G401 (cell line): Measurements from ENCODE around the gene NECAB3. TPM values are rescaled to one million over a fixed set of nuclear protein-coding genes. Genes with fewer than 3 reads are reported as not detected.

Experiments
- DNase-seq: peaks from one replicate; pipeline ENCODE4 v3.0.0-alpha.2; 2015; ENCODE audit warnings: low spot score
- in situ Hi-C: cut with HindIII; loops from 2 replicates; pipeline ENCODE4 v1.10.0; 2016; ENCODE audit warnings: low sequenced_read_pairs, mixed read lengths
- total RNA-seq: library from RNA; depleted of rRNA; stranded (reverse); fragments of >200 nt; shearing (Covaris generic); gene quantifications from 2 replicates; pipeline ENCODE4 v1.2.3, GENCODE V29; 2014

The NECAB3 gene
- total RNA-seq, 1 experiment from 2014 or later: 69.9 TPM

- in situ Hi-C loops: no loop called here
- no peak for DNase-seq
Measured at GRCh38 chr20:33681728-33682353, 7.6 kb upstream of the NECAB3 start.

GRCh38 chr20:33681288-33681687, 7.1 kb upstream of the NECAB3 start:
- in situ Hi-C loops: no loop called here
- no peak for DNase-seq

GRCh38 chr20:33680686-33681085, 6.5 kb upstream of the NECAB3 start:
- in situ Hi-C loops: no loop called here

GRCh38 chr20:33679758-33680485, 5.7 kb upstream of the NECAB3 start:
- no peak for DNase-seq
- in situ Hi-C loops: no loop called here

More at GRCh38 chr20:33680686-33681085, 6.5 kb upstream of the NECAB3 start:
- no peak for DNase-seq

GRCh38 chr20:33677991-33678702, 3.9 kb upstream of the NECAB3 start:
- no peak for DNase-seq
- in situ Hi-C loops: no loop called here

GRCh38 chr20:33676652-33677645, 2.7 kb upstream of the NECAB3 start:
- in situ Hi-C loops: no loop called here
- DNase-seq: no peak

GRCh38 chr20:33676121-33676520, 1.9 kb upstream of the NECAB3 start:
- in situ Hi-C loops: no loop called here
- no peak for DNase-seq

- in situ Hi-C loops: no loop called here
- DNase-seq: no peak
Measured at GRCh38 chr20:33675136-33675959, 1.1 kb upstream of the NECAB3 start.

GRCh38 chr20:33673410-33674293, 576 bp downstream of the NECAB3 start:
- in situ Hi-C loops: no loop called here
- DNase-seq: no peak

GRCh38 chr20:33673114-33673409, 1.2 kb downstream of the NECAB3 start:
- in situ Hi-C loops: no loop called here
- DNase-seq: no peak

GRCh38 chr20:33672426-33673113, 1.7 kb downstream of the NECAB3 start:
- no peak for DNase-seq

GRCh38 chr20:33671573-33672288, 2.5 kb downstream of the NECAB3 start:
- DNase-seq: no peak
- in situ Hi-C loops: no loop called here

More at GRCh38 chr20:33672426-33673113, 1.7 kb downstream of the NECAB3 start:
- in situ Hi-C loops: no loop called here

- in situ Hi-C loops: no loop called here
- no peak for DNase-seq
Measured at GRCh38 chr20:33670715-33671499, 3.3 kb downstream of the NECAB3 start.

- in situ Hi-C loops: no loop called here
- no peak for DNase-seq
Measured at GRCh38 chr20:33669873-33670640, 4.2 kb downstream of the NECAB3 start.

- in situ Hi-C loops: no loop called here
- no peak for DNase-seq
Measured at GRCh38 chr20:33669224-33669623, 5.0 kb downstream of the NECAB3 start.
